Measurements from ENCODE around the gene MAGEF1. TPM values are rescaled to one million over a fixed set of nuclear protein-coding genes. Genes with fewer than 3 reads are reported as not detected.
A peak's percentile ranks its signal among the peaks of the same experiment; 100 is the strongest.

MAGEF1 gene
- total and polyA plus RNA-seq, 2 donors from 2014 or later: 37.9 to 50.0 TPM

DNA sequence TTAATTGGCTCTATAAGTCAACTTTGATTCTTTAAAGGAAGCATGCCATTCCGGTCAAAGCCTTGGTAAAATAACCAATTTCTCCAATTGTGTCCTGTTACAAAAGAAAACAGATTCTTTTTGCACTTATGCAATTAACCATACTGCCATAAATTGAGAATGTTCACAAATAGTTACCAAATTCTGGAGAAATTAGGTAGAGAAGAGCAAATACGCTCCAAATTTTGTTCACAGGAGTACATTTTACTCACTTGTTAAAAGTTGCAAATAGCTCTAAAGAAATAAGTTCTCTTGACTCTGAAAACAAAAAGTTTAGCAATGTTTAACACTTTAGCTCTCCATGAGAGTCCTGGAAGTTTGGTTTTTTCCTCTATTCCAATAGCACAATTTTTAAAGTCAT lies 11.1 kb downstream of the MAGEF1 start:
- Histone ChIP-seq H3K27ac (ENCODE audit: low read depth in 2 of 2, low read length in 2 of 2) (no peak overlapping the region), H3K36me3 (ENCODE audit: control insufficient read depth in 2 of 3, insufficient read depth in 3 of 3, low read length in 3 of 3) (no peaks in the 10 kb centered on the region), H3K27me3 (ENCODE audit: control insufficient read depth, insufficient read depth, low read length) (no peaks in the 10 kb centered on the region), H3K4me3 (ENCODE audit: low read length in 3 of 3) (no peak overlapping the region), H3K4me1 (ENCODE audit: control insufficient read depth in 2 of 3, insufficient read depth in 2 of 3, low read depth in 1 of 3, low read length in 3 of 3) (no peaks in the 10 kb centered on the region), H3K9me3 (ENCODE audit: control insufficient read depth in 2 of 3, insufficient read depth in 1 of 3, low read length in 3 of 3) (no peaks in the 10 kb centered on the region), H3K9ac (ENCODE audit: low read length in 3 of 3) (no peak overlapping the region)
- FAIRE-seq (no peak), DNase-seq (no peak)
- intact Hi-C loops (cut with DNase I): no loop called here
- TF ChIP-seq, protein P1, sequence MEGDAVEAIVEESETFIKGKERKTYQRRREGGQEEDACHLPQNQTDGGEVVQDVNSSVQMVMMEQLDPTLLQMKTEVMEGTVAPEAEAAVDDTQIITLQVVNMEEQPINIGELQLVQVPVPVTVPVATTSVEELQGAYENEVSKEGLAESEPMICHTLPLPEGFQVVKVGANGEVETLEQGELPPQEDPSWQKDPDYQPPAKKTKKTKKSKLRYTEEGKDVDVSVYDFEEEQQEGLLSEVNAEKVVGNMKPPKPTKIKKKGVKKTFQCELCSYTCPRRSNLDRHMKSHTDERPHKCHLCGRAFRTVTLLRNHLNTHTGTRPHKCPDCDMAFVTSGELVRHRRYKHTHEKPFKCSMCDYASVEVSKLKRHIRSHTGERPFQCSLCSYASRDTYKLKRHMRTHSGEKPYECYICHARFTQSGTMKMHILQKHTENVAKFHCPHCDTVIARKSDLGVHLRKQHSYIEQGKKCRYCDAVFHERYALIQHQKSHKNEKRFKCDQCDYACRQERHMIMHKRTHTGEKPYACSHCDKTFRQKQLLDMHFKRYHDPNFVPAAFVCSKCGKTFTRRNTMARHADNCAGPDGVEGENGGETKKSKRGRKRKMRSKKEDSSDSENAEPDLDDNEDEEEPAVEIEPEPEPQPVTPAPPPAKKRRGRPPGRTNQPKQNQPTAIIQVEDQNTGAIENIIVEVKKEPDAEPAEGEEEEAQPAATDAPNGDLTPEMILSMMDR (IDR thresholded peaks at IDR 0.05; ENCODE audit: borderline replicate concordance, extremely low read depth, insufficient read depth): no peak

DNA sequence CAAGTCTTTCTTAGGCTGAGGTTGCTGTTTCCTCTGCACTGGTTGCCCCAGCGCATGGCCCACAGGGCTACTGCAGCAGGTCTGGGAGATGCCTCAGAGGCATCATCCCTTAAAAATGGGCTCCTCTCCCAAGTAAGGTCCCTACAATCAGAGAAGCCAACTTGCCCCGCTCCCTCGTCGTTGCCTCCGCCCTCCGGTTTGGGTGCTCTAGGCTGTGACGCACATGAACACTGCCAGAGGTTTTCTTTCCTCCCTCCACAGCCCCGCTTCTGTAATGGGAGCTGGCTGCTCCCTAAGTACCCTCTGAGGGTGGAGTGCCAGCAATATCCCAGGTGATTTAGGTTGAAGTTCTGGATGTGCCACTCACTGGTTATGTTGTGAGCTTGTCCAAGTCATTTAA lies 14.0 kb downstream of the MAGEF1 start:
- no peaks in the 10 kb centered on the region for H3K36me3 ChIP-seq (ENCODE audit: control insufficient read depth in 2 of 3, insufficient read depth in 3 of 3, low read length in 3 of 3)
- no peak overlapping the region for H3K27ac ChIP-seq (ENCODE audit: low read depth in 2 of 2, low read length in 2 of 2)
- DNase-seq (peak in 1 of 5 donors; percentile 24), FAIRE-seq (no peak)
- no peak overlapping the region for H3K9ac ChIP-seq (ENCODE audit: low read length in 3 of 3)
- H3K4me1 ChIP-seq (ENCODE audit: control insufficient read depth in 2 of 3, insufficient read depth in 2 of 3, low read depth in 1 of 3, low read length in 3 of 3): peaks cover 0 to 3% (median 0%) of the 10 kb centered on the region in 3 donors
- intact Hi-C loops (cut with DNase I): no loop called here
- H3K4me3 ChIP-seq (ENCODE audit: low read length in 3 of 3): no peak overlapping the region
- TF ChIP-seq, protein P1 (IDR thresholded peaks at IDR 0.05; ENCODE audit: borderline replicate concordance, extremely low read depth, insufficient read depth): no peak
- H3K9me3 ChIP-seq (ENCODE audit: control insufficient read depth in 2 of 3, insufficient read depth in 1 of 3, low read length in 3 of 3): no peaks in the 10 kb centered on the region
- no peaks in the 10 kb centered on the region for H3K27me3 ChIP-seq (ENCODE audit: control insufficient read depth, insufficient read depth, low read length)

DNA sequence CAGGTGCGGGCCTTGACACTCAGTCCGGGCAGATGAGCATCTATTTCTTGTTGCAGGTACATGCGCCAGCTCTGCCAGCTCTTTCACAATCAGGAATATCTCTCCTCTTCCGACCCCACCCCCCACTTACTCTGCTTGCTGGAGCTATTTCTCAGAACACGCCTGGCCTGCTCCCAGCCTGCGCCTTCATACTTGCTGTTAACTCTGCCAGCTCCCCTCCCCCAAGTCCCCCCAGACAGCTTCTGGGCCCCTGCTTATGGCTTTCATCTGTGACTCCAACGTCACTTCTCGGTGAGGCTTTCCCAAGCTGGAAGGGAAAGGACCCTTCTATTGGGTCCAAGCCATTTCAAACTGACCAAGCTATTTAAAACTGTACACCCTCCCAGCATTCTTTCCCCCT lies 15.2 kb downstream of the MAGEF1 start:
- intact Hi-C loops (cut with DNase I): no loop called here
- Histone ChIP-seq H3K27ac (ENCODE audit: low read depth in 2 of 2, low read length in 2 of 2) (no peak overlapping the region), H3K4me3 (ENCODE audit: low read length in 3 of 3) (no peak overlapping the region), H3K36me3 (ENCODE audit: control insufficient read depth in 2 of 3, insufficient read depth in 3 of 3, low read length in 3 of 3) (no peaks in the 10 kb centered on the region), H3K4me1 (ENCODE audit: control insufficient read depth in 2 of 3, insufficient read depth in 2 of 3, low read depth in 1 of 3, low read length in 3 of 3) (peaks cover 0 to 3% (median 0%) of the 10 kb centered on the region in 3 donors), H3K9me3 (ENCODE audit: control insufficient read depth in 2 of 3, insufficient read depth in 1 of 3, low read length in 3 of 3) (no peaks in the 10 kb centered on the region), H3K27me3 (ENCODE audit: control insufficient read depth, insufficient read depth, low read length) (no peaks in the 10 kb centered on the region), H3K9ac (ENCODE audit: low read length in 3 of 3) (no peak overlapping the region)
- FAIRE-seq (no peak), DNase-seq (peak in 2 of 5 donors; percentile 60 to 79)
- TF ChIP-seq, protein P1 (IDR thresholded peaks at IDR 0.05; ENCODE audit: borderline replicate concordance, extremely low read depth, insufficient read depth): no peak

DNA sequence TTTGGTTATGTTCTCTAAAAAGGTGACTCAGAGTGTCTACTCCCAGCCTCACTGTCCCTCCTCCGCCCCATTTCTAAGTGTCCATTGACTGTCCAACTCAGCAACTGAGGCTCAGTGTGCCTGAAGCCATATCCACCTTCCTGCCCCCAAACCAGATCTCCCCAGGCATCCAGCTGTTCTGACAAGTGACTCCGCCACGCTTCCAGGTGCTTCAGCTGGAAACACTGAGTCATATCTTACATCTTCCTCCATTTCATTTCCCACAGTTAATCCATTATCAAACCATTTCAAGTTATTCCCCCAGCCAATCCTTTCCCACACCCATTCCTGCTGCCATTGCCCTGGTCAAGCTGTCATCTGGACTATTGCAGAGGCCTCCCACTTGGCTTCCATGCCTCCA lies 17.1 kb downstream of the MAGEF1 start:
- TF ChIP-seq, protein P1 (IDR thresholded peaks at IDR 0.05; ENCODE audit: borderline replicate concordance, extremely low read depth, insufficient read depth): no peak
- no peak for FAIRE-seq
- no peak overlapping the region for H3K9ac ChIP-seq (ENCODE audit: low read length in 3 of 3)
- no peak overlapping the region for H3K27ac ChIP-seq (ENCODE audit: low read depth in 2 of 2, low read length in 2 of 2)
- no peaks in the 10 kb centered on the region for H3K27me3 ChIP-seq (ENCODE audit: control insufficient read depth, insufficient read depth, low read length)
- no peak for DNase-seq
- H3K36me3 ChIP-seq (ENCODE audit: control insufficient read depth in 2 of 3, insufficient read depth in 3 of 3, low read length in 3 of 3): no peaks in the 10 kb centered on the region
- no peak overlapping the region for H3K4me3 ChIP-seq (ENCODE audit: low read length in 3 of 3)
- H3K9me3 ChIP-seq (ENCODE audit: control insufficient read depth in 2 of 3, insufficient read depth in 1 of 3, low read length in 3 of 3): no peaks in the 10 kb centered on the region
- intact Hi-C loops (cut with DNase I): no loop called here
- peaks cover 0 to 3% (median 0%) of the 10 kb centered on the region in 3 donors for H3K4me1 ChIP-seq (ENCODE audit: control insufficient read depth in 2 of 3, insufficient read depth in 2 of 3, low read depth in 1 of 3, low read length in 3 of 3)
